IMR-90 (cell line): Measurements from ENCODE around the gene SH3GL2. TPM values are rescaled to one million over a fixed set of nuclear protein-coding genes. Genes with fewer than 3 reads are reported as not detected.

Experiments
- ATAC-seq: fragments of 200-7000 bp; cut with Tn5 transposase; 2 replicates; pipeline ENCODE4 v1.9.1; 2020; ENCODE audit warnings: low read depth, mild to moderate bottlenecking, moderate library complexity
- BruUV-seq: library from RNA; stranded (reverse); fragments of 400-500 nt; replicated peaks from 2 replicates; lab custom pipeline; 2021; lab: Mats Ljungman, UMichigan
- CTCF ChIA-PET: fragments of 300-600 bp; formaldehyde crosslinking; extraction: SDS; loops from one replicate; lab custom pipeline; 2021; ENCODE audit warnings: antibody characterized with exemption; lab: Yijun Ruan, JAX
- POLR2A ChIA-PET: fragments of 300-600 bp; sonication (Branson Sonifier 250); formaldehyde crosslinking; loops from one replicate; lab custom pipeline; 2022; ENCODE audit warnings: antibody characterized with exemption; ENCODE audit not compliant: unreplicated experiment; lab: Charles Lee
- DNase-seq: peaks from one replicate; pipeline ENCODE4 v3.0.0; 2013
- H2AFZ ChIP-seq: replicated peaks from 2 replicates; pipeline ENCODE3; 2013; ENCODE audit warnings: low read length, mild to moderate bottlenecking; ENCODE audit not compliant: poor library complexity
- H2AK5ac ChIP-seq: 2 replicates; pipeline ENCODE4 v1.6.1; 2013; ENCODE audit warnings: low read depth, low read length, inconsistent platforms
- H2AK9ac ChIP-seq: replicated peaks from 2 replicates; pipeline ENCODE3; 2013; ENCODE audit warnings: mild to moderate bottlenecking, low read depth, low read length, moderate library complexity; ENCODE audit not compliant: poor library complexity
- H2BK120ac ChIP-seq: 2 replicates; pipeline ENCODE4 v1.6.1; 2013; ENCODE audit warnings: low read depth, low read length, inconsistent platforms
- H2BK15ac ChIP-seq: 3 replicates; pipeline ENCODE4 v1.6.1; 2013; ENCODE audit warnings: low read depth, low read length, inconsistent platforms
- H2BK20ac ChIP-seq: 2 replicates; pipeline ENCODE4 v1.6.1; 2013; ENCODE audit warnings: low read depth, mild to moderate bottlenecking, inconsistent platforms, low read length, moderate library complexity
- H2BK5ac ChIP-seq: 2 replicates; pipeline ENCODE4 v1.6.1; 2013; ENCODE audit warnings: mild to moderate bottlenecking, low read depth, low read length, inconsistent platforms; ENCODE audit not compliant: poor library complexity, severe bottlenecking
- H3K14ac ChIP-seq: replicated peaks from 2 replicates; pipeline ENCODE4 v1.6.1; 2013; ENCODE audit warnings: low read depth, low read length, inconsistent platforms
- H3K18ac ChIP-seq: 2 replicates; pipeline ENCODE4 v1.6.1; 2013; ENCODE audit warnings: low read depth, low read length, control low read depth
- H3K23ac ChIP-seq: 2 replicates; pipeline ENCODE4 v1.6.1; 2013; ENCODE audit warnings: low read depth, low read length, inconsistent platforms
- H3K27ac ChIP-seq: 2 replicates; pipeline ENCODE4 v1.5.1; 2013; ENCODE audit warnings: mild to moderate bottlenecking, control low read depth, low read length; ENCODE audit not compliant: insufficient read depth
- H3K27me3 ChIP-seq: 2 replicates; pipeline ENCODE4 v1.6.1; 2013; ENCODE audit warnings: low read length; ENCODE audit not compliant: control insufficient read depth, insufficient read depth
- H3K36me3 ChIP-seq: 2 replicates; pipeline ENCODE4 v1.6.1; 2013; ENCODE audit warnings: low read length, mixed read lengths; ENCODE audit not compliant: control insufficient read depth, insufficient read depth
- H3K4ac ChIP-seq: 2 replicates; pipeline ENCODE4 v1.6.1; 2013; ENCODE audit warnings: low read depth, low read length, inconsistent platforms
- H3K4me1 ChIP-seq: 2 replicates; pipeline ENCODE4 v1.6.1; 2013; ENCODE audit warnings: low read length, mixed read lengths; ENCODE audit not compliant: control insufficient read depth, insufficient read depth
- H3K4me2 ChIP-seq: 2 replicates; pipeline ENCODE4 v1.6.1; 2013; ENCODE audit warnings: low read depth, mild to moderate bottlenecking, control low read depth, low read length, moderate library complexity
- H3K4me3 ChIP-seq: 2 replicates; pipeline ENCODE4 v1.5.1; 2013; ENCODE audit warnings: low read depth, mild to moderate bottlenecking, control low read depth, low read length, moderate library complexity; ENCODE audit not compliant: insufficient read depth
- H3K56ac ChIP-seq: 2 replicates; pipeline ENCODE4 v1.6.1; 2013; ENCODE audit warnings: low read length, inconsistent platforms; ENCODE audit not compliant: insufficient read depth; ENCODE audit errors: extremely low read depth
- H3K79me1 ChIP-seq, 2 experiments: 2 replicates each; pipeline ENCODE4 v1.6.1; 2013; ENCODE audit warnings: low read length in 2 of 2, inconsistent platforms in 1 of 2, low read depth in 1 of 2
- H3K9ac ChIP-seq: 2 replicates; pipeline ENCODE4 v1.6.1; 2013; ENCODE audit warnings: low read depth, low read length, control low read depth
- H3K9me1 ChIP-seq: 2 replicates; pipeline ENCODE4 v1.6.1; 2013; ENCODE audit warnings: low read length, inconsistent platforms; ENCODE audit not compliant: insufficient read depth
- H3K9me3 ChIP-seq: 2 replicates; pipeline ENCODE4 v1.6.1; 2013; ENCODE audit warnings: low read length; ENCODE audit not compliant: control insufficient read depth, insufficient read depth
- H4K20me1 ChIP-seq: 2 replicates; pipeline ENCODE4 v1.6.1; 2013; ENCODE audit warnings: low read length, inconsistent platforms; ENCODE audit not compliant: insufficient read depth
- H4K5ac ChIP-seq: 2 replicates; pipeline ENCODE4 v1.6.1; 2013; ENCODE audit warnings: mild to moderate bottlenecking, low read depth, low read length, control low read depth
- H4K8ac ChIP-seq, 2 experiments: 2 replicates each; pipeline ENCODE4 v1.6.1; 2013; ENCODE audit warnings: low read depth in 2 of 2, low read length in 2 of 2, control low read depth in 1 of 2, inconsistent platforms in 1 of 2
- H4K91ac ChIP-seq: 2 replicates; pipeline ENCODE4 v1.6.1; 2013; ENCODE audit warnings: low read depth, low read length, inconsistent platforms; ENCODE audit not compliant: insufficient read depth
- BHLHE40 ChIP-seq: fragments of 150-350 bp; IDR thresholded peaks from 2 replicates; pipeline ENCODE4 v1.6.1; 2016; ENCODE audit warnings: mild to moderate bottlenecking, low read depth, low read length
- CEBPB ChIP-seq: IDR thresholded peaks from 2 replicates; pipeline ENCODE4 v1.6.1; 2012; ENCODE audit warnings: low read depth, low read length, improper control_type of control experiment
- CHD1 ChIP-seq: IDR thresholded peaks from 2 replicates; pipeline ENCODE4 v1.6.1; 2012; ENCODE audit warnings: low read depth, low read length, improper control_type of control experiment
- FOS ChIP-seq: fragments of 150-350 bp; IDR thresholded peaks from 2 replicates; pipeline ENCODE4 v1.6.1; 2016; ENCODE audit warnings: low read depth, low read length
- MAFK ChIP-seq: IDR thresholded peaks from 2 replicates; pipeline ENCODE4 v1.6.1; 2012; ENCODE audit warnings: low read depth, low read length, improper control_type of control experiment
- MAZ ChIP-seq: IDR thresholded peaks from 2 replicates; pipeline ENCODE4 v1.6.1; 2012; ENCODE audit warnings: low read depth, mild to moderate bottlenecking, low read length, improper control_type of control experiment, moderate library complexity, borderline replicate concordance
- MXI1 ChIP-seq: IDR thresholded peaks from 2 replicates; pipeline ENCODE4 v1.6.1; 2012; ENCODE audit warnings: low read depth, mild to moderate bottlenecking, low read length, moderate library complexity, borderline replicate concordance
- NFE2L2 ChIP-seq: fragments of 150-350 bp; IDR thresholded peaks from 2 replicates; pipeline ENCODE4 v1.6.1; 2016; ENCODE audit warnings: low read depth, mild to moderate bottlenecking, low read length
- RAD21 ChIP-seq: IDR thresholded peaks from 2 replicates; pipeline ENCODE4 v1.6.1; 2012; ENCODE audit warnings: low read length, improper control_type of control experiment
- WGBS, 2 experiments: methylation state at CpG; one replicate each; pipeline versions ENCODE4 v1.1.5 to v1.1.7; 2013; ENCODE audit warnings: missing lambda C conversion rate in 2 of 2; ENCODE audit not compliant: insufficient read length in 1 of 2; ENCODE audit errors: extremely low coverage in 2 of 2; 5-methylcytosine and 5-hydroxymethylcytosine counted together
- dilution Hi-C: fragments of 300-500 bp; cut with HindIII; formaldehyde crosslinking; loops from one replicate; pipeline ENCODE4 v1.14.3; 2018; ENCODE audit warnings: low sequenced_read_pairs; ENCODE audit not compliant: unreplicated experiment
- in situ Hi-C: fragments of 300-500 bp; cut with MboI; formaldehyde crosslinking; loops from 3 replicates; pipeline ENCODE4 v1.14.3; 2019; ENCODE audit warnings: low sequenced_read_pairs, inconsistent platforms, mixed read lengths
- intact Hi-C: fragments of 100-400 bp; cut with micrococcal nuclease; formaldehyde crosslinking; loops from 2 replicates; pipeline ENCODE4 v1.10.0; 2022
- polyA plus RNA-seq, 3 experiments: library from polyadenylated mRNA; depleted of rRNA; stranded (reverse); fragments of >200 nt; gene quantifications; 2 replicates each; pipeline ENCODE4 v1.2.3, GENCODE V29; 2012; ENCODE audit warnings: low replicate concordance in 1 of 3
- total RNA-seq: library from RNA; depleted of rRNA; stranded (reverse); fragments of >200 nt; gene quantifications from 2 replicates; pipeline ENCODE4 v1.2.3, GENCODE V29; 2012
- TF ChIP-seq, protein P1 (sequence below): conservative IDR thresholded peaks from 2 replicates; pipeline ENCODE4 v1.5.1; 2012; ENCODE audit warnings: mild to moderate bottlenecking, low read depth, low read length, improper control_type of control experiment
- TF ChIP-seq, protein P2 (sequence below): fragments of 150-350 bp; IDR thresholded peaks from 2 replicates; pipeline ENCODE4 v1.6.1; 2017; ENCODE audit warnings: mild to moderate bottlenecking, antibody characterized with exemption, low read length, low read depth

Gene SH3GL2
- total and polyA plus RNA-seq, 2 of the 4 experiments (the other 2 are of a cell fraction): under 0.01 to 0.05 TPM

DNA sequence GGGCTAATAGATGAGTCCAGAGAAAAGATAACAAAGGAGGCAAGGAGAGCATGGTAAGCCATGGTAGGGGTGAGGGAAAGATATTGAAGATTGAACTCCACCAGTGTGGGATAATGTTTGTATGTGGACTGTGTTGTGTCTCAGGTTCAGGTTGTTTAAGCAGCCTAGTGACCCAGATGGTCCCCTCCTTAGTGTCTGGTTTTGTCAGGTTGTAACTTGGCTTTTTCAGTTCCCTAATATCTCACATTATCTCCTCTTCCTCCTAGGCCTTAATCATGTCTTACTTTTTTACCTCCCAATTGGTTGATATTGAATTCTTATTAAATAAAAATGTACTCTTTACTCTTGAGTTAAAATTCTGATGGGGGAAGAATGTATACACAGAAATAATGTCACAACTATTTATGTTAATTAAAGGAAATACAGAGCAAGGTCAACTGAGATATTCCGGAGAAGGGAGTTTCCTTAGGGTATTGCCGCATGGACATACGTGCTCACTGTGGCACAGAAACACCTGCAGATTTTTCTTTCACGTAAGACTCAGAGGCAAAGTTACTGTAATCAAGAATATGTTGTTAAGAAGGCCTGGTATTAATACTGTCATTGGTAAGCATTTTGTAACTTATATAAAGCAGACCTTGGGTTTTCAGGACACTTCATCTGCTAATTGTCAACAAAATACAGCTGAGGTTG is 23.4 kb upstream of the SH3GL2 start:
- no peak overlapping the region for H3K4me3 ChIP-seq
- H4K91ac ChIP-seq: no peak overlapping the region
- H3K79me1 ChIP-seq: no peaks in the 10 kb centered on the region
- no peaks in the 10 kb centered on the region for H3K9me1 ChIP-seq
- no peak overlapping the region for H3K14ac ChIP-seq
- no peak overlapping the region for H2AK9ac ChIP-seq
- H3K18ac ChIP-seq: no peak overlapping the region
- in situ Hi-C loops: no loop called here
- no peak overlapping the region for H3K9ac ChIP-seq
- no peak for TF ChIP-seq MAZ
- no peak for TF ChIP-seq NFE2L2
- TF ChIP-seq MXI1: no peak
- TF ChIP-seq CEBPB: no peak
- no peak for TF ChIP-seq MAFK
- TF ChIP-seq, protein P1, sequence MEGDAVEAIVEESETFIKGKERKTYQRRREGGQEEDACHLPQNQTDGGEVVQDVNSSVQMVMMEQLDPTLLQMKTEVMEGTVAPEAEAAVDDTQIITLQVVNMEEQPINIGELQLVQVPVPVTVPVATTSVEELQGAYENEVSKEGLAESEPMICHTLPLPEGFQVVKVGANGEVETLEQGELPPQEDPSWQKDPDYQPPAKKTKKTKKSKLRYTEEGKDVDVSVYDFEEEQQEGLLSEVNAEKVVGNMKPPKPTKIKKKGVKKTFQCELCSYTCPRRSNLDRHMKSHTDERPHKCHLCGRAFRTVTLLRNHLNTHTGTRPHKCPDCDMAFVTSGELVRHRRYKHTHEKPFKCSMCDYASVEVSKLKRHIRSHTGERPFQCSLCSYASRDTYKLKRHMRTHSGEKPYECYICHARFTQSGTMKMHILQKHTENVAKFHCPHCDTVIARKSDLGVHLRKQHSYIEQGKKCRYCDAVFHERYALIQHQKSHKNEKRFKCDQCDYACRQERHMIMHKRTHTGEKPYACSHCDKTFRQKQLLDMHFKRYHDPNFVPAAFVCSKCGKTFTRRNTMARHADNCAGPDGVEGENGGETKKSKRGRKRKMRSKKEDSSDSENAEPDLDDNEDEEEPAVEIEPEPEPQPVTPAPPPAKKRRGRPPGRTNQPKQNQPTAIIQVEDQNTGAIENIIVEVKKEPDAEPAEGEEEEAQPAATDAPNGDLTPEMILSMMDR: no peak
- no peak for TF ChIP-seq FOS
- no peak for TF ChIP-seq BHLHE40
- TF ChIP-seq, protein P2, sequence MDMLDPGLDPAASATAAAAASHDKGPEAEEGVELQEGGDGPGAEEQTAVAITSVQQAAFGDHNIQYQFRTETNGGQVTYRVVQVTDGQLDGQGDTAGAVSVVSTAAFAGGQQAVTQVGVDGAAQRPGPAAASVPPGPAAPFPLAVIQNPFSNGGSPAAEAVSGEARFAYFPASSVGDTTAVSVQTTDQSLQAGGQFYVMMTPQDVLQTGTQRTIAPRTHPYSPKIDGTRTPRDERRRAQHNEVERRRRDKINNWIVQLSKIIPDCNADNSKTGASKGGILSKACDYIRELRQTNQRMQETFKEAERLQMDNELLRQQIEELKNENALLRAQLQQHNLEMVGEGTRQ: no peak
- TF ChIP-seq CHD1: no peak
- no peak for TF ChIP-seq RAD21
- H3K27me3 ChIP-seq: peaks cover 2% of the 10 kb centered on the region; the same call in 1 of the 2 replicates
- intact Hi-C loops: loop anchor here (10.0 kb wide), 1 partner anchor 379 kb away; no protein-coding TSS in a partner anchor
- H3K27ac ChIP-seq: no peak overlapping the region
- no peaks in the 10 kb centered on the region for H3K36me3 ChIP-seq
- H3K9me3 ChIP-seq: no peaks in the 10 kb centered on the region
- H2AFZ ChIP-seq: no peak overlapping the region
- WGBS, 2 experiments: no CpG with 5 or more reads among the region's 4 CpGs
- no peak overlapping the region for H2BK5ac ChIP-seq
- ChIA-PET POLR2A (no interaction called here), CTCF (no interaction called here)
- H4K8ac ChIP-seq: no peak overlapping the region
- no peak overlapping the region for H3K4ac ChIP-seq
- no peak overlapping the region for H3K56ac ChIP-seq
- no peak overlapping the region for H2BK15ac ChIP-seq
- no peak overlapping the region for H4K5ac ChIP-seq
- no peak overlapping the region for H3K4me2 ChIP-seq
- no peak overlapping the region for H2AK5ac ChIP-seq
- no peaks in the 10 kb centered on the region for H3K4me1 ChIP-seq
- H2BK20ac ChIP-seq: no peak overlapping the region
- no peak for DNase-seq
- ATAC-seq: no peak
- no peak overlapping the region for H3K23ac ChIP-seq
- H4K20me1 ChIP-seq: no peaks in the 10 kb centered on the region
- dilution Hi-C loops: no loop called here
- H2BK120ac ChIP-seq: no peak overlapping the region
- no TSS peak for BruUV-seq
